HG03439 (cell line): Measurements from ENCODE around the gene DGKQ.

Experiments
- ATAC-seq: cut with Tn5 transposase; IDR thresholded peaks from one replicate; pipeline ENCODE4 v1.9.1; 2021; ENCODE audit warnings: mild to moderate bottlenecking, moderate library complexity; ENCODE audit not compliant: unreplicated experiment

DGKQ gene

GRCh38 chr4:909821-910220 lies 63.5 kb downstream of the DGKQ start:
- ATAC-seq: no peak

GRCh38 chr4:909131-909571 lies 64.2 kb downstream of the DGKQ start:
- no peak for ATAC-seq
